ENCODE measurements around the gene DNAH17. TPM values are rescaled to one million over a fixed set of nuclear protein-coding genes. Genes with fewer than 3 reads are reported as not detected.
"Not testable (repeated sequence)": the region's sequence is repeated elsewhere in the genome, so short reads cannot be mapped to it uniquely, and the experiment has no call there.

The DNAH17 gene
- total RNA-seq, 1 donor from 2014 or later: under 0.01 TPM

DNA sequence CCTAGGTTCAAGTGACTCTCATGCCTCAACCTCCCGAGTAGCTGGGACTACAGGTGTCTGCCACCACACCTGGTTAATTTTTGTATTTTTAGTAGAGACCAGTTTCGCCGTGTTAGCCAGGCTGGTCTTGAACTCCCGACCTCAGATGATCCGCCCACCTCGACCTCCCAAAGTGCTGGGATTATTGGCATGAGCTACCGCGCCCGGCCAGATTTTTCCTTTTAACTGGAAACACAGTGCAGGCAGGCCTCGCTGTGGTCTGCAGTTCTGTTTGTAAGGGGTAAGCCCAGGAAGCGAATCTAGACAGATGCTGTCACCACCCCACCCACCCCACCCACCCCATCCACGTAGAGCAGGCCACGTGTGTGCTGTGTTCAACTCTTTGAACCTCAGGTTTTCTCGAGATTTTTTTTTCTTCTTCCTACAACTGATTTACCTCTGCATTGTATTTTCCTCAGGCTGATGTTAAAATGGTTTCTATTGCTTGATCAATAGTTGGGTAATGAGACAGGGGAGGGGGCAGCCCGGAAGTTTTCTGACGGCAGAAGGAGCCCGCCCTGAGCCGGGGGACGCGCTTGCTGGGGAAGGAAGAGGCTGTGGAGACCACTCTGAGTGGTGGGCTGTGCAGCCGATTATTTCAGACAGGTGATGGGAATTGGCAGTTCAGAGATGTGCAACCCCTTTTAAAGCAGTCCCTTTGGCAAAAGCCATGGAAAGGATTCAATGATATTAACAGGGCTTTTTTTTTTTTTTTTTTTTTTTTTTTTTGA is 72.9 kb downstream of the DNAH17 start:
- no peak for DNase-seq (ENCODE audit: low read depth)
- TF ChIP-seq, protein P1, sequence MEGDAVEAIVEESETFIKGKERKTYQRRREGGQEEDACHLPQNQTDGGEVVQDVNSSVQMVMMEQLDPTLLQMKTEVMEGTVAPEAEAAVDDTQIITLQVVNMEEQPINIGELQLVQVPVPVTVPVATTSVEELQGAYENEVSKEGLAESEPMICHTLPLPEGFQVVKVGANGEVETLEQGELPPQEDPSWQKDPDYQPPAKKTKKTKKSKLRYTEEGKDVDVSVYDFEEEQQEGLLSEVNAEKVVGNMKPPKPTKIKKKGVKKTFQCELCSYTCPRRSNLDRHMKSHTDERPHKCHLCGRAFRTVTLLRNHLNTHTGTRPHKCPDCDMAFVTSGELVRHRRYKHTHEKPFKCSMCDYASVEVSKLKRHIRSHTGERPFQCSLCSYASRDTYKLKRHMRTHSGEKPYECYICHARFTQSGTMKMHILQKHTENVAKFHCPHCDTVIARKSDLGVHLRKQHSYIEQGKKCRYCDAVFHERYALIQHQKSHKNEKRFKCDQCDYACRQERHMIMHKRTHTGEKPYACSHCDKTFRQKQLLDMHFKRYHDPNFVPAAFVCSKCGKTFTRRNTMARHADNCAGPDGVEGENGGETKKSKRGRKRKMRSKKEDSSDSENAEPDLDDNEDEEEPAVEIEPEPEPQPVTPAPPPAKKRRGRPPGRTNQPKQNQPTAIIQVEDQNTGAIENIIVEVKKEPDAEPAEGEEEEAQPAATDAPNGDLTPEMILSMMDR (IDR thresholded peaks at IDR 0.05; ENCODE audit: insufficient read depth, low read length, severe bottlenecking): no peak
- H3K36me3 ChIP-seq (ENCODE audit: control insufficient read depth, insufficient read depth, low read length): no peaks in the 10 kb centered on the region
- H3K4me3 ChIP-seq (ENCODE audit: low read depth, low read length): no peak overlapping the region
- FAIRE-seq: no peak
- H3K27me3 ChIP-seq (ENCODE audit: control insufficient read depth, insufficient read depth, low read length): peaks cover 27% of the 10 kb centered on the region

DNA sequence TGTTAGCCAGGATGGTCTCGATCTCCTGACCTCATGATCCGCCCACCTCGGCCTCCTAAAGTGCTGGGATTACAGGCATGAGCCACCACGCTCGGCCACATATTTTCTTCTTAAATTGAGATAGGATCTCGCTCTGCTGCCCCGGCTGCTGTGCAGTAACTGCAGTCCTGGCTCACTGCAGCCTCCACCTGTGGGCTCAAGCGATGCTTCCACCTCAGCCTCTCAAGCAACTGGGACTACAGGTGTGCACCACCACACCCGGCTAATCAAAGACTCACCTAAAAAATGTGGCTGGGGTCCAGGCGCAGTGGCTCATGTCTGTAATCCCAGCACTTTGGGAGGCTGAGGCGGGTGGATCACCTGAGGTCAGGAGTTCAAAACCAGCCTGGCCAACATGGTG is 73.8 kb downstream of the DNAH17 start:
- DNase-seq (ENCODE audit: low read depth); H3K36me3 ChIP-seq (ENCODE audit: control insufficient read depth, insufficient read depth, low read length); FAIRE-seq; H3K4me3 ChIP-seq (ENCODE audit: low read depth, low read length): not testable (repeated sequence)
- peaks cover 29% of the 10 kb centered on the region for H3K27me3 ChIP-seq (ENCODE audit: control insufficient read depth, insufficient read depth, low read length)

DNA sequence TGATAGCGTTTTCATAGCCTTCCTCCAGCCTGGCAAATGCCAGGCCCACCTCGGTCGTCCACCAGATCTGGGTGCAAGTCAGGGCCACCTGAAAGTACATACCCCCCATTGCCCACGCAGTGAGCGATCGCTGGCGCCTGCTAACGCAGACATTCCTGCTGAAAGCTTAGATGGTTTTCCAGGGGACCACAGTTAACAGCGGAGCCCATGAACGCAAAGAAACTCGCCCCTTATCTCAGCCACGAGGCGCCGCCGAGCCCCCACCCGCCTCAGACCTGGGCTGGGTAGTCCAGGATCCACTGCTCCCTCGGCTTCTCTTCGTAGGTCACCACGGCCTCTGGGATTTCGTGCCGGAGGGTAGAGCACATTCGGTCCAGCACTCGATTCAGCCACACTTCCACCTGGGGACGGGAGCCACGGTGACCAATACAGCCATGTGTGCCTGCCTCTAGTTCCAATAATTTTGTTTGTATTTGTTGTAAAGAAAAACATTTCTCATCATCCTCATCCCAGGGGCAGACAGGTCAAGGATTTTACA is 74.5 kb downstream of the DNAH17 start:
- TF ChIP-seq, protein P1 (IDR thresholded peaks at IDR 0.05; ENCODE audit: insufficient read depth, low read length, severe bottlenecking): no peak
- FAIRE-seq (no peak), DNase-seq (ENCODE audit: low read depth) (no peak)
- Histone ChIP-seq H3K36me3 (ENCODE audit: control insufficient read depth, insufficient read depth, low read length) (no peaks in the 10 kb centered on the region), H3K27me3 (ENCODE audit: control insufficient read depth, insufficient read depth, low read length) (peaks cover 24% of the 10 kb centered on the region), H3K4me3 (ENCODE audit: low read depth, low read length) (no peak overlapping the region)

DNA sequence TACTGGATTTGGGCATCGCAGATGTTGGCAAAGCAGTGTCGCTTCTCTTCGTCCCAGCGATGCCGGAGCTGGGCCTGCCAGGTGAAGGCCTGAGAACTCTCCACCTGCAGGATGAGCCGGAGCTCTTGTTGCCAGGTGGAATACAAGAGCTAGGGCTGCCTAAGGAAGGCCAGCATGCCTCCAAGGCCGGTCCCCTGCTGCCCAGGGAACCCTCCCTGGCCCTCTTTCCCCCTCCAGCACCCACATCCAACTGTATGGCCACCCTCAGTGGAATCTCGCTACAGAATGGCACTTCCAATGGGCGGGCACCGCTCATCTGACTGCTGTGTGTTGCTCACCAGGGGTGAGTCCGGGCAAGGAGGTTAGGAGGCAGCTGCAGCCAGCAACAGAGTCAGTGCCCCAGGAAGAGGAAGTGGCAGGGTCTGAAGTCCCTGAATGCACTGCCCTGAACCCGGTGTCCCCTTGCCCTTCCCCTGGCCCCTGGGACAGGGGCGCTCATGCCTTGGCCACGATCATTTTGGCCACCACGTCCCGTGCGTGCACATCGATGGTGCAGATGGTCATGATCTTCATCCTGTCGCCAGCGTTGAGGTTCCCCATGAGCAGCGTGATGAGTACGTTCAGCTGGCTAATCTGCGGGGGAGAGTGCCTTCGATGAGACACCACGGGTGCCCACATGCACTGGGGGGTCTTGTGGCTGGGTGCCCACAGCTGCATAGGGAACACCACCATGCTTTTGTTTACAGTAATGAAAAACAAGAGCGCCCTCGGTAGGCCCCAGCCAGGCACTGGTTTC is 75.8 kb downstream of the DNAH17 start:
- FAIRE-seq (no peak), DNase-seq (ENCODE audit: low read depth) (no peak)
- Histone ChIP-seq H3K4me3 (ENCODE audit: low read depth, low read length) (no peak overlapping the region), H3K27me3 (ENCODE audit: control insufficient read depth, insufficient read depth, low read length) (peaks cover 18% of the 10 kb centered on the region), H3K36me3 (ENCODE audit: control insufficient read depth, insufficient read depth, low read length) (no peaks in the 10 kb centered on the region)
- TF ChIP-seq, protein P1 (IDR thresholded peaks at IDR 0.05; ENCODE audit: insufficient read depth, low read length, severe bottlenecking): no peak

DNA sequence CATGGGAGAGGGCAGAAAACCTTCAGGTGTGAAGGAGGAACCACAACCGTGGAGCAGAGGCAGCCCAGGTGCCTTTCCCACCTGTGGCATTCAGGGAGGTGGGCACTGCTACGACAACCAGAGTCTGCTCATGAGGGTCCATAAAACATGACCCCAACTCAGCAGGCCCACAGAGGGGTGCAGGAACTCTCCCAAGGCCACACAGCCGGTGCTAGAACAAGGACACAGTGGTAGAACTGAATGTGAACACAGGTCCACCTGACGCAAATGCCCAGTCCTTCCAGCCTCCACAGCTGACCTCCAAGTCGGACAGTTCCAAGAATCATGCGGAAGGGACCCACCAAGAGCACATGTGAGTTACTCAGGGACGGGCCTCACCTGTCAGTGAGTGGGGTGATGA is 76.4 kb downstream of the DNAH17 start:
- TF ChIP-seq, protein P1 (IDR thresholded peaks at IDR 0.05; ENCODE audit: insufficient read depth, low read length, severe bottlenecking): no peak
- no peak for FAIRE-seq
- DNase-seq (ENCODE audit: low read depth): no peak
- no peak overlapping the region for H3K4me3 ChIP-seq (ENCODE audit: low read depth, low read length)
- H3K27me3 ChIP-seq (ENCODE audit: control insufficient read depth, insufficient read depth, low read length): peaks cover 18% of the 10 kb centered on the region
- H3K36me3 ChIP-seq (ENCODE audit: control insufficient read depth, insufficient read depth, low read length): no peaks in the 10 kb centered on the region

Measured in bronchial epithelial cell (primary cell).